Measurements from ENCODE around the gene ROPN1L. TPM values are rescaled to one million over a fixed set of nuclear protein-coding genes. Genes with fewer than 3 reads are reported as not detected.

Gene ROPN1L
- total RNA-seq, 3 donors from 2014 or later (not counting 1 experiment from before 2014, with no cell fraction given), result 1.2 to 5.2 (median 4.3) TPM

GRCh38 chr5:10506535-10506934 lies 64.9 kb downstream of the ROPN1L start:
- Histone ChIP-seq H3K27ac (ENCODE audit: low read length) (no peak overlapping the region), H3K9me3 (ENCODE audit: control insufficient read depth, insufficient read depth, low read length) (no peaks in the 10 kb centered on the region), H3K4me3 (ENCODE audit: low read length) (no peak overlapping the region), H3K36me3 (ENCODE audit: control insufficient read depth, insufficient read depth, low read length) (no peaks in the 10 kb centered on the region), H3K4me1 (ENCODE audit: control insufficient read depth, insufficient read depth, low read length) (no peaks in the 10 kb centered on the region), H3K27me3 (ENCODE audit: control insufficient read depth, insufficient read depth, low read length) (no peaks in the 10 kb centered on the region)
- ATAC-seq, result no peak
- Mint-ChIP-seq H3K4me3 (no peak overlapping the region), H3K27me3 (ENCODE audit: low read depth in 2 of 2) (peaks cover 0 to 2% of the 10 kb centered on the region in 2 donors), H3K4me1 (no peaks in the 10 kb centered on the region), H3K27ac (no peak overlapping the region), H3K9me3 (no peaks in the 10 kb centered on the region), H3K36me3 (no peaks in the 10 kb centered on the region)
- intact Hi-C loops (cut with micrococcal nuclease), result no loop called here
- 100% methylated on average over 2 of the region's 3 CpGs for WGBS (ENCODE audit: insufficient coverage)
- no peak for TF ChIP-seq CTCF (IDR thresholded peaks at IDR 0.05)
- no peak for DNase-seq

- TF ChIP-seq CTCF (IDR thresholded peaks at IDR 0.05), result no peak
- Mint-ChIP-seq H3K27me3 (ENCODE audit: low read depth in 2 of 2) (peaks cover 0 to 2% of the 10 kb centered on the region in 2 donors), H3K36me3 (no peaks in the 10 kb centered on the region), H3K27ac (no peak overlapping the region), H3K9me3 (no peaks in the 10 kb centered on the region), H3K4me1 (no peaks in the 10 kb centered on the region), H3K4me3 (no peak overlapping the region)
- H3K27ac ChIP-seq (ENCODE audit: low read length), result no peak overlapping the region
- intact Hi-C loops (cut with micrococcal nuclease), result no loop called here
- 88% methylated on average over 3 of the region's 3 CpGs for WGBS (ENCODE audit: insufficient coverage)
- no peaks in the 10 kb centered on the region for H3K36me3 ChIP-seq (ENCODE audit: control insufficient read depth, insufficient read depth, low read length)
- H3K27me3 ChIP-seq (ENCODE audit: control insufficient read depth, insufficient read depth, low read length), result no peaks in the 10 kb centered on the region
- DNase-seq (no peak), ATAC-seq (no peak)
- no peaks in the 10 kb centered on the region for H3K9me3 ChIP-seq (ENCODE audit: control insufficient read depth, insufficient read depth, low read length)
- no peak overlapping the region for H3K4me3 ChIP-seq (ENCODE audit: low read length)
- H3K4me1 ChIP-seq (ENCODE audit: control insufficient read depth, insufficient read depth, low read length), result no peaks in the 10 kb centered on the region
Observed at GRCh38 chr5:10507575-10508096, 66.0 kb downstream of the ROPN1L start.

- H3K9me3 Mint-ChIP-seq, result no peaks in the 10 kb centered on the region
- no peak overlapping the region for H3K4me3 Mint-ChIP-seq
- 91% methylated on average over 9 of the region's 9 CpGs for WGBS (ENCODE audit: insufficient coverage)
- no peak for DNase-seq
- no peaks in the 10 kb centered on the region for H3K4me1 ChIP-seq (ENCODE audit: control insufficient read depth, insufficient read depth, low read length)
- peaks cover 0 to 2% of the 10 kb centered on the region in 2 donors for H3K27me3 Mint-ChIP-seq (ENCODE audit: low read depth in 2 of 2)
- no peak overlapping the region for H3K27ac ChIP-seq (ENCODE audit: low read length)
- ATAC-seq, result no peak
- H3K27me3 ChIP-seq (ENCODE audit: control insufficient read depth, insufficient read depth, low read length), result no peaks in the 10 kb centered on the region
- H3K36me3 ChIP-seq (ENCODE audit: control insufficient read depth, insufficient read depth, low read length), result no peaks in the 10 kb centered on the region
- H3K27ac Mint-ChIP-seq, result no peak overlapping the region
- no peaks in the 10 kb centered on the region for H3K36me3 Mint-ChIP-seq
- intact Hi-C loops (cut with micrococcal nuclease), result no loop called here
- H3K4me3 ChIP-seq (ENCODE audit: low read length), result no peak overlapping the region
- no peaks in the 10 kb centered on the region for H3K4me1 Mint-ChIP-seq
- no peaks in the 10 kb centered on the region for H3K9me3 ChIP-seq (ENCODE audit: control insufficient read depth, insufficient read depth, low read length)
- TF ChIP-seq CTCF (IDR thresholded peaks at IDR 0.05), result no peak
Observed at GRCh38 chr5:10509575-10509974, 67.9 kb downstream of the ROPN1L start.

Measured in natural killer cell (primary cell).